ENCODE results near the gene LRR1.
"Not testable (repeated sequence)": the region's sequence is repeated elsewhere in the genome, so short reads cannot be mapped to it uniquely, and the experiment has no call there.

Gene LRR1

GRCh38 chr14:49586673-49587460 lies 11.9 kb upstream of the LRR1 start:
- DNase-seq, result peak; percentile 81

GRCh38 chr14:49589387-49589786 lies 9.4 kb upstream of the LRR1 start:
- DNase-seq, result no peak

GRCh38 chr14:49593016-49593415 lies 5.7 kb upstream of the LRR1 start:
- DNase-seq, result no peak

GRCh38 chr14:49594347-49595091 lies 4.2 kb upstream of the LRR1 start:
- no peak for DNase-seq

GRCh38 chr14:49598189-49598484 lies 603 bp upstream of the LRR1 start:
- DNase-seq, result no peak

- no peak for DNase-seq
Measured at GRCh38 chr14:49607583-49607982, 8.8 kb downstream of the LRR1 start.

GRCh38 chr14:49612251-49612650 lies 13.5 kb downstream of the LRR1 start:
- no peak for DNase-seq

- no peak for DNase-seq
Measured at GRCh38 chr14:49612671-49613070, 13.9 kb downstream of the LRR1 start.

- DNase-seq, result no peak
Measured at GRCh38 chr14:49614196-49614595, 15.5 kb downstream of the LRR1 start.

- DNase-seq, result no peak
Measured at GRCh38 chr14:49615776-49616175, 17.0 kb downstream of the LRR1 start.

GRCh38 chr14:49617852-49618519 lies 19.2 kb downstream of the LRR1 start:
- DNase-seq, result no peak

- DNase-seq, result not testable (repeated sequence)
Measured at GRCh38 chr14:49619273-49619672, 20.5 kb downstream of the LRR1 start.

GRCh38 chr14:49619730-49620129 lies 21.0 kb downstream of the LRR1 start:
- DNase-seq, result no peak

GRCh38 chr14:49620182-49621113 lies 21.7 kb downstream of the LRR1 start, which contains the start of the genes MGAT2 and RPL36AL:
TSS of gene MGAT2 (plus strand) at chr14:49620799. CDS start at chr14:49621269, 470 bp downstream.
TSS of gene RPL36AL (minus strand) at chr14:49620626. CDS start at chr14:49619104, 1,522 bp downstream.
- peak; percentile 98 for DNase-seq

- peak; percentile 53 for DNase-seq
Measured at GRCh38 chr14:49621114-49621881, 22.6 kb downstream of the LRR1 start.

- no peak for DNase-seq
Measured at GRCh38 chr14:49622022-49622607, 23.4 kb downstream of the LRR1 start.

- no peak for DNase-seq
Measured at GRCh38 chr14:49623387-49623786, 24.6 kb downstream of the LRR1 start.

- peak; percentile 80 for DNase-seq
Measured at GRCh38 chr14:49623941-49624839, 25.4 kb downstream of the LRR1 start.

GRCh38 chr14:49633640-49634546 lies 35.2 kb downstream of the LRR1 start:
- peak; percentile 95 for DNase-seq
